SK-N-SH (cell line): ENCODE measurements around the gene PSMF1. TPM values are rescaled to one million over a fixed set of nuclear protein-coding genes. Genes with fewer than 3 reads are reported as not detected.

Experiments used
- CTCF ChIA-PET: fragments of 300-600, 350-600 bp; formaldehyde crosslinking; extraction: SDS; loops from one replicate; lab custom pipeline; 2021; lab: Yijun Ruan, JAX
- POLR2A ChIA-PET: fragments of 350-600 bp; sonication (Branson Sonifier 250); formaldehyde crosslinking; extraction: SDS; loops from one replicate; lab custom pipeline; 2020; ENCODE audit warnings: antibody characterized with exemption, inconsistent platforms; lab: Yijun Ruan, JAX
- DNase-seq: peaks from one replicate; pipeline ENCODE4 v3.0.0; 2012
- H2AFZ ChIP-seq: fragments of 200-600 bp; sonication (generic); 2 replicates; pipeline ENCODE4 v1.8.1; 2016; ENCODE audit warnings: antibody characterized with exemption, mild to moderate bottlenecking, low read depth
- H3F3A ChIP-seq: fragments of 200-600 bp; sonication (generic); replicated peaks from 2 replicates; pipeline ENCODE3; 2016; ENCODE audit warnings: antibody characterized with exemption, mild to moderate bottlenecking; ENCODE audit not compliant: insufficient read depth
- H3K27ac ChIP-seq, 2 experiments: fragments of 200-500 bp in 1 of 2; fragments of 200-600 bp in 1 of 2; sonication (Bioruptor generic) in 1 of 2; sonication (generic), shearing (Covaris generic) in 1 of 2; 2 replicates each; pipeline versions ENCODE4 v1.5.1 to v1.6.1; 2014 to 2016; ENCODE audit warnings: low read depth in 2 of 2, inconsistent platforms in 1 of 2, low read length in 1 of 2, mild to moderate bottlenecking in 1 of 2, mixed read lengths in 1 of 2
- H3K27me3 ChIP-seq: fragments of 200-600 bp; sonication (generic), shearing (Covaris generic); 2 replicates; pipeline ENCODE4 v1.6.1; 2016; ENCODE audit warnings: mixed run types; ENCODE audit not compliant: insufficient read depth
- H3K36me3 ChIP-seq, 2 experiments: fragments of 200-500 bp in 1 of 2; fragments of 200-600 bp in 1 of 2; sonication (Bioruptor generic) in 1 of 2; sonication (generic) in 1 of 2; replicated peaks in 1 of 2; 2 replicates each; pipeline versions ENCODE3 to v1.5.1; 2014 to 2016; ENCODE audit warnings: low read length in 1 of 2, mild to moderate bottlenecking in 1 of 2; ENCODE audit not compliant: insufficient read depth in 2 of 2, control insufficient read depth in 1 of 2
- H3K4me1 ChIP-seq, 2 experiments: fragments of 200-500 bp in 1 of 2; fragments of 200-600 bp in 1 of 2; sonication (Bioruptor generic) in 1 of 2; sonication (generic), shearing (Covaris generic) in 1 of 2; 2 replicates each; pipeline versions ENCODE4 v1.5.1 to v1.6.1; 2014 to 2016; ENCODE audit warnings: low read depth in 1 of 2, low read length in 1 of 2, mixed run types in 1 of 2; ENCODE audit not compliant: insufficient read depth in 2 of 2, control insufficient read depth in 1 of 2
- H3K4me2 ChIP-seq: fragments of 200-600 bp; sonication (generic), shearing (Covaris generic); 2 replicates; pipeline ENCODE4 v1.6.1; 2017; ENCODE audit warnings: mixed run types
- H3K4me3 ChIP-seq, 2 experiments: fragments of 200-500 bp in 1 of 2; fragments of 200-600 bp in 1 of 2; sonication (Bioruptor generic) in 1 of 2; sonication (generic), shearing (Covaris generic) in 1 of 2; 2 replicates each; pipeline versions ENCODE4 v1.5.1 to v1.8.1; 2014 to 2016; ENCODE audit warnings: low read depth in 2 of 2, inconsistent platforms in 1 of 2, low read length in 1 of 2, mild to moderate bottlenecking in 1 of 2, mixed read lengths in 1 of 2, moderate library complexity in 1 of 2
- H3K79me2 ChIP-seq: fragments of 200-600 bp; sonication (generic); 2 replicates; pipeline ENCODE4 v1.8.1; 2017; ENCODE audit warnings: mild to moderate bottlenecking; ENCODE audit not compliant: insufficient read depth
- H3K9ac ChIP-seq: fragments of 200-600 bp; sonication (generic); 2 replicates; pipeline ENCODE4 v1.6.1; 2017; ENCODE audit warnings: mixed run types
- H3K9me2 ChIP-seq: fragments of 200-600 bp; sonication (generic); 2 replicates; pipeline ENCODE4 v1.6.1; 2017; ENCODE audit warnings: mixed run types
- H3K9me3 ChIP-seq: fragments of 200-600 bp; sonication (generic); 2 replicates; pipeline ENCODE4 v1.6.1; 2017; ENCODE audit warnings: mixed run types, mild to moderate bottlenecking, moderate library complexity
- H4K20me1 ChIP-seq: fragments of 200-600 bp; sonication (generic); 2 replicates; pipeline ENCODE4 v1.6.1; 2017; ENCODE audit warnings: mild to moderate bottlenecking, mixed run types; ENCODE audit not compliant: insufficient read depth
- CHD2 ChIP-seq: fragments of 150-350 bp; IDR thresholded peaks from 2 replicates; pipeline ENCODE4 v1.6.1; 2018; ENCODE audit warnings: low read length; ENCODE audit not compliant: partially characterized antibody
- ELF1 ChIP-seq: IDR thresholded peaks from 2 replicates; pipeline ENCODE4 v1.4.0; 2012
- EZH2phosphoT487 ChIP-seq: fragments of 200-600 bp; sonication (generic); IDR thresholded peaks from 2 replicates; pipeline ENCODE4 v1.6.1; 2017; ENCODE audit warnings: low read depth, mixed run types, mild to moderate bottlenecking, antibody characterized with exemption, moderate library complexity, borderline replicate concordance
- IRF3 ChIP-seq: fragments of 150-350 bp; IDR thresholded peaks from 2 replicates; pipeline ENCODE4 v1.6.1; 2016; ENCODE audit warnings: mild to moderate bottlenecking, low read depth, low read length
- PBX3 ChIP-seq: IDR thresholded peaks from 2 replicates; pipeline ENCODE4; 2012
- RAD21 ChIP-seq: IDR thresholded peaks from 2 replicates; pipeline ENCODE4 v1.6.1; 2012; ENCODE audit warnings: mild to moderate bottlenecking, low read length
- SMC3 ChIP-seq: IDR thresholded peaks from 2 replicates; pipeline ENCODE4 v1.6.1; 2012; ENCODE audit warnings: low read depth, low read length, improper control_type of control experiment
- TCF12 ChIP-seq: IDR thresholded peaks from 2 replicates; pipeline ENCODE4 v1.4.0; 2012
- WGBS: methylation state at CpG from one replicate; pipeline ENCODE4 v1.1.6; 2017; ENCODE audit warnings: low lambda C conversion rate; 5-methylcytosine and 5-hydroxymethylcytosine counted together
- polyA plus RNA-seq, 3 experiments: library from polyadenylated mRNA; depleted of rRNA; stranded (reverse); fragments of >200 nt; gene quantifications; 2 replicates each; pipeline ENCODE4 v1.2.3, GENCODE V29; 2012
- TF ChIP-seq, protein P1 (sequence below): fragments of 200-600 bp; sonication (generic); IDR thresholded peaks from 2 replicates; pipeline ENCODE4 v1.6.1; 2017; ENCODE audit warnings: antibody characterized with exemption, mild to moderate bottlenecking, moderate library complexity

The PSMF1 gene
- polyA plus RNA-seq, 1 of the 3 experiments (the other 2 are of a cell fraction): 103 TPM

DNA sequence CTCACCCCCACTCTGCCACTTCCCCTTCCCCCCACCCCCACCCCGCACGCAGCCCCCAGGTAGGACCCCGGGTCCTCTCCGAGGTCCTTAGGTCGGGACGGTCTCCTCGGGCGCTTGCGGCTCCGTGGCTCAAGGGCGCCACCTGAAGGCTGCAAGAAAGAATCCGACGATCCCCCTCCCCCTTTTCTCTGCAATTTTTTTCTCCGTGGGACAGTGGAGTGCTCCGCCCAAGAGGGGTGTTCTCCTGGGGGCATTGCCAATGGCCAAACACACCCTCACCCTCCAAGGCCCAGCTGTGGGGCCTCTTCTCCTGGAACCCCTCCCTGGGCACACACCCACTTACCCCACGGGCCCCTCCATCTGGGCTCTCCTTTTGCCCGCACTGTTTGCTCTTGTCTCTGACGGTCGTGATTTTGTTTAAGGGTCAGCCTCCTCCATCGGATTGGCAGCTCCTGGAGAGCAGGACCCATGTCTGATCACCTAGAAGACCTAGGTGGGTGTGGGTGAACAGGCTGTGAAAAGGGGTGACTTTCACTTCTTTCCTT, 67.5 kb downstream of the PSMF1 start:
- TF ChIP-seq ELF1: no peak
- TF ChIP-seq RAD21: peak; percentile 64
- peak; percentile 60 for TF ChIP-seq CHD2
- TF ChIP-seq SMC3: 0 out of 2 replicates have a peak, but pooled peaks have one; percentile 12
- no peak for TF ChIP-seq TCF12
- TF ChIP-seq EZH2phosphoT487: no peak
- TF ChIP-seq, protein P1, sequence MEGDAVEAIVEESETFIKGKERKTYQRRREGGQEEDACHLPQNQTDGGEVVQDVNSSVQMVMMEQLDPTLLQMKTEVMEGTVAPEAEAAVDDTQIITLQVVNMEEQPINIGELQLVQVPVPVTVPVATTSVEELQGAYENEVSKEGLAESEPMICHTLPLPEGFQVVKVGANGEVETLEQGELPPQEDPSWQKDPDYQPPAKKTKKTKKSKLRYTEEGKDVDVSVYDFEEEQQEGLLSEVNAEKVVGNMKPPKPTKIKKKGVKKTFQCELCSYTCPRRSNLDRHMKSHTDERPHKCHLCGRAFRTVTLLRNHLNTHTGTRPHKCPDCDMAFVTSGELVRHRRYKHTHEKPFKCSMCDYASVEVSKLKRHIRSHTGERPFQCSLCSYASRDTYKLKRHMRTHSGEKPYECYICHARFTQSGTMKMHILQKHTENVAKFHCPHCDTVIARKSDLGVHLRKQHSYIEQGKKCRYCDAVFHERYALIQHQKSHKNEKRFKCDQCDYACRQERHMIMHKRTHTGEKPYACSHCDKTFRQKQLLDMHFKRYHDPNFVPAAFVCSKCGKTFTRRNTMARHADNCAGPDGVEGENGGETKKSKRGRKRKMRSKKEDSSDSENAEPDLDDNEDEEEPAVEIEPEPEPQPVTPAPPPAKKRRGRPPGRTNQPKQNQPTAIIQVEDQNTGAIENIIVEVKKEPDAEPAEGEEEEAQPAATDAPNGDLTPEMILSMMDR: peak; percentile 66
- Histone ChIP-seq H3K27ac (no peak overlapping the region), H3K9ac (no peak overlapping the region), H4K20me1 (no peaks in the 10 kb centered on the region), H3K79me2 (no peaks in the 10 kb centered on the region), H3K36me3 (no peaks in the 10 kb centered on the region), H3K9me2 (no peaks in the 10 kb centered on the region), H3K4me2 (peak overlapping the region; percentile 74; the same call in 1 of the 2 replicates), H3K4me1 (peaks cover 0 to 3% of the 10 kb centered on the region in 2 experiments; a peak in 1 of 4 replicates), H3K4me3 (peak overlapping the region in 1 of 2 experiments; percentile 50; a peak in 1 of 4 replicates), H3F3A (no peaks in the 10 kb centered on the region), H3K9me3 (no peaks in the 10 kb centered on the region), H3K27me3 (no peaks in the 10 kb centered on the region; the same call in 1 of the 2 replicates), H2AFZ (no peak overlapping the region)
- ChIA-PET CTCF (interaction anchor here (0.7 to 4.9 kb wide), 15 partner anchors 9 to 281 kb away, joined by 3 to 33 read pairs (median 5); partner anchors contain the start of genes C20orf202 and NSFL1C), POLR2A (interaction anchor here (1.6 kb wide), 1 partner anchor 12 kb away, joined by 3 read pairs; no protein-coding TSS in a partner anchor)
- DNase-seq: peak; percentile 88
- 14% methylated on average over 17 of the region's 20 CpGs for WGBS

GRCh38 chr20:1186367-1186991, 68.1 kb downstream of the PSMF1 start:
- Histone ChIP-seq H4K20me1 (no peaks in the 10 kb centered on the region), H2AFZ (no peak overlapping the region), H3K9me2 (no peaks in the 10 kb centered on the region), H3K9ac (no peak overlapping the region), H3K4me1 (peaks cover 0 to 3% of the 10 kb centered on the region in 2 experiments; a peak in 1 of 4 replicates), H3K9me3 (no peaks in the 10 kb centered on the region), H3K79me2 (no peaks in the 10 kb centered on the region), H3K27ac (no peak overlapping the region)
- CTCF ChIA-PET: interaction anchor here (0.7 to 4.9 kb wide), 14 partner anchors 10 to 368 kb away, joined by 3 to 33 read pairs (median 6); partner anchors contain the start of gene C20orf202
- WGBS: 75% methylated on average over 12 of the region's 13 CpGs
- TF ChIP-seq PBX3: no peak
- TF ChIP-seq IRF3: no peak
- TF ChIP-seq, all 33 proteins: peak for 0
- no peak overlapping the region for H3K4me2 ChIP-seq
- H3F3A ChIP-seq: no peaks in the 10 kb centered on the region
- POLR2A ChIA-PET: interaction anchor here (1.6 kb wide), 1 partner anchor 12 kb away, joined by 3 read pairs; no protein-coding TSS in a partner anchor
- H3K27me3 ChIP-seq: no peaks in the 10 kb centered on the region; the same call in 1 of the 2 replicates
- no peak for DNase-seq
- H3K4me3 ChIP-seq: no peak overlapping the region
- H3K36me3 ChIP-seq: no peaks in the 10 kb centered on the region
